SK-N-SH (cell line): ENCODE data around the gene CTTN.

Source experiments
- CHD2 ChIP-seq: fragments of 150-350 bp; IDR thresholded peaks from 2 replicates; pipeline ENCODE4 v1.6.1; 2018; ENCODE audit warnings: low read length; ENCODE audit not compliant: partially characterized antibody
- SMC3 ChIP-seq: IDR thresholded peaks from 2 replicates; pipeline ENCODE4 v1.6.1; 2012; ENCODE audit warnings: low read depth, low read length, improper control_type of control experiment
- TF ChIP-seq, protein P1 (sequence below): fragments of 200-600 bp; sonication (generic); IDR thresholded peaks from 2 replicates; pipeline ENCODE4 v1.6.1; 2017; ENCODE audit warnings: antibody characterized with exemption, mild to moderate bottlenecking, moderate library complexity

DNA sequence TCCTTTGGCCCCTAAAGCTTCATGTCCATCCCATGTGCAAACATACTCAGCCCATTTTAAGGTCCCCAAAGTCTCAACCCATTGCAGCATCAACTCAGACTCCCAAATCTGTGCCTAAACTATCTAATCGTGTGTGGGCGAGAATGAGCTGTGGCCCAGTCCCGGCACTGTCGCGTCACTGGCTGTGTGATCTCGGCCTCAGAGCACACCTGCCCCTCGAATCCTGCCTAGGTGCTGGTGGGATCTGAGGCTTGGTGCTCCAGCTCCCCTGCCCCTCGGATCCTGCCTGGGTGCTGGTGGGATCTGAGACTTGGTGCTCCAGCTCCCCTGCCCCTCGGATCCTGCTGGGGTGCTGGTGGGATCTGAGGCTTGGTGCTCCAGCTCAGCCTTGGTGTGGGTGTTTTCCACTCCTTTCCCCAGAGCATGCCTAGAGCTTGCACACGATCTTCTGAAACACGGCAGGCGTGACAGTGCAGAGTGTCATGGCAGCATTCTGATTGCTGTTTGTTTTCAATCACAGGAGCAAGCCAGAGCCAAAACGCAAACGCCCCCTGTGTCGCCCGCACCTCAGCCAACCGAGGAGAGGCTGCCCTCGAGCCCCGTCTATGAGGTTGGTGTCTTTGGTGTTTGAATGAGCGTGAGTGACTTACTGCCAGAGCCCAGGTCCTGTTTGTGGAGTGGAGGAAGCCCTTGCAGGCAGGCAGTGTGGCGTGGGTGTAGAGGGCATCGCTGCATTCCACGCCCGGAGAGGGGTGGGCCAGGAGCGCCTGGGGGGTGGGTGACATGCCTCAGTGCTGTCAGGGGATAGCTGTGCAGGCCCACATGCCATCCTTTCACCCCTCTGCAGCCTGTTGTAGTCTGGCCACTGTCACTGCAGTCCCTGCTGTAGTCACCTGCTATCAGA is 32.6 kb downstream of the CTTN start:
- TF ChIP-seq CHD2 (no peak), SMC3 (no peak)
- TF ChIP-seq, protein P1, sequence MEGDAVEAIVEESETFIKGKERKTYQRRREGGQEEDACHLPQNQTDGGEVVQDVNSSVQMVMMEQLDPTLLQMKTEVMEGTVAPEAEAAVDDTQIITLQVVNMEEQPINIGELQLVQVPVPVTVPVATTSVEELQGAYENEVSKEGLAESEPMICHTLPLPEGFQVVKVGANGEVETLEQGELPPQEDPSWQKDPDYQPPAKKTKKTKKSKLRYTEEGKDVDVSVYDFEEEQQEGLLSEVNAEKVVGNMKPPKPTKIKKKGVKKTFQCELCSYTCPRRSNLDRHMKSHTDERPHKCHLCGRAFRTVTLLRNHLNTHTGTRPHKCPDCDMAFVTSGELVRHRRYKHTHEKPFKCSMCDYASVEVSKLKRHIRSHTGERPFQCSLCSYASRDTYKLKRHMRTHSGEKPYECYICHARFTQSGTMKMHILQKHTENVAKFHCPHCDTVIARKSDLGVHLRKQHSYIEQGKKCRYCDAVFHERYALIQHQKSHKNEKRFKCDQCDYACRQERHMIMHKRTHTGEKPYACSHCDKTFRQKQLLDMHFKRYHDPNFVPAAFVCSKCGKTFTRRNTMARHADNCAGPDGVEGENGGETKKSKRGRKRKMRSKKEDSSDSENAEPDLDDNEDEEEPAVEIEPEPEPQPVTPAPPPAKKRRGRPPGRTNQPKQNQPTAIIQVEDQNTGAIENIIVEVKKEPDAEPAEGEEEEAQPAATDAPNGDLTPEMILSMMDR: no peak
